A673 (cell line): Measurements from ENCODE around the gene FBXO45. TPM values are rescaled to one million over a fixed set of nuclear protein-coding genes. Genes with fewer than 3 reads are reported as not detected.

ENCODE experiments used
- BruUV-seq: library from RNA; stranded (reverse); fragments of 400-500 nt; replicated peaks from 2 replicates; lab custom pipeline; 2021; lab: Mats Ljungman, UMichigan
- CTCF ChIA-PET: fragments of 300-600 bp; sonication (Branson Sonifier 250); formaldehyde crosslinking; loops from one replicate; lab custom pipeline; 2022; ENCODE audit warnings: antibody characterized with exemption; lab: Charles Lee
- POLR2A ChIA-PET: fragments of 300-600 bp; sonication (Branson Sonifier 250); formaldehyde crosslinking; loops from one replicate; lab custom pipeline; 2022; ENCODE audit warnings: antibody characterized with exemption; ENCODE audit not compliant: low non-redundant PET; lab: Charles Lee
- DNase-seq: peaks from one replicate; pipeline ENCODE4 v3.0.0-alpha.2; 2015; ENCODE audit warnings: low spot score
- H3K27ac ChIP-seq: fragments of 200-600 bp; sonication (generic); 2 replicates; pipeline ENCODE4 v1.5.1; 2016; ENCODE audit warnings: mixed run types, low read depth, mild to moderate bottlenecking, mixed read lengths, antibody characterized with exemption, low read length; ENCODE audit not compliant: poor library complexity, severe bottlenecking
- H3K27me3 ChIP-seq: fragments of 200-600 bp; sonication (generic); replicated peaks from 2 replicates; pipeline ENCODE4 v1.6.1; 2017; ENCODE audit warnings: mixed run types, low read depth, mild to moderate bottlenecking, mixed read lengths, antibody characterized with exemption, low read length; ENCODE audit not compliant: insufficient read depth, poor library complexity
- H3K36me3 ChIP-seq: fragments of 200-600 bp; sonication (generic); 2 replicates; pipeline ENCODE4 v1.6.1; 2016; ENCODE audit warnings: mixed run types, mild to moderate bottlenecking, mixed read lengths, antibody characterized with exemption, low read length; ENCODE audit not compliant: insufficient read depth, poor library complexity, severe bottlenecking
- H3K4me1 ChIP-seq: fragments of 200-600 bp; sonication (generic); 2 replicates; pipeline ENCODE4 v1.6.1; 2017; ENCODE audit warnings: mixed run types, mild to moderate bottlenecking, mixed read lengths, antibody characterized with exemption, low read length; ENCODE audit not compliant: insufficient read depth, poor library complexity, severe bottlenecking
- H3K4me3 ChIP-seq: fragments of 200-600 bp; sonication (generic); 2 replicates; pipeline ENCODE4 v1.5.1; 2016; ENCODE audit warnings: low read depth, mixed run types, mild to moderate bottlenecking, mixed read lengths, low read length; ENCODE audit not compliant: poor library complexity, severe bottlenecking
- H3K9me3 ChIP-seq: fragments of 200-600 bp; sonication (generic); 2 replicates; pipeline ENCODE4 v1.6.1; 2016; ENCODE audit warnings: mixed run types, low read depth, mild to moderate bottlenecking, mixed read lengths, antibody characterized with exemption, low read length; ENCODE audit not compliant: poor library complexity, severe bottlenecking
- EZH2 ChIP-seq: fragments of 200-600 bp; sonication (generic); IDR thresholded peaks from 2 replicates; pipeline ENCODE4 v1.6.1; 2017; ENCODE audit warnings: borderline replicate concordance, low read depth, mild to moderate bottlenecking, mixed read lengths, antibody characterized with exemption, low read length; ENCODE audit not compliant: poor library complexity, severe bottlenecking
- intact Hi-C: fragments of 100-400 bp; cut with micrococcal nuclease; formaldehyde crosslinking; loops from one replicate; pipeline ENCODE4 v1.10.0; 2022; ENCODE audit not compliant: unreplicated experiment
- total RNA-seq: library from RNA; stranded (reverse); gene quantifications from 2 replicates; pipeline ENCODE4 v1.2.3, GENCODE V29; 2021
- TF ChIP-seq, protein P1 (sequence below): fragments of 300-800, 200-600 bp; sonication (generic); conservative IDR thresholded peaks from 2 replicates; pipeline ENCODE4 v1.5.1; 2017; ENCODE audit warnings: low read depth, mild to moderate bottlenecking, antibody characterized with exemption, low read length, moderate library complexity, mixed read lengths

Gene FBXO45
- total RNA-seq, 1 experiment from 2014 or later, result 23.0 TPM

DNA sequence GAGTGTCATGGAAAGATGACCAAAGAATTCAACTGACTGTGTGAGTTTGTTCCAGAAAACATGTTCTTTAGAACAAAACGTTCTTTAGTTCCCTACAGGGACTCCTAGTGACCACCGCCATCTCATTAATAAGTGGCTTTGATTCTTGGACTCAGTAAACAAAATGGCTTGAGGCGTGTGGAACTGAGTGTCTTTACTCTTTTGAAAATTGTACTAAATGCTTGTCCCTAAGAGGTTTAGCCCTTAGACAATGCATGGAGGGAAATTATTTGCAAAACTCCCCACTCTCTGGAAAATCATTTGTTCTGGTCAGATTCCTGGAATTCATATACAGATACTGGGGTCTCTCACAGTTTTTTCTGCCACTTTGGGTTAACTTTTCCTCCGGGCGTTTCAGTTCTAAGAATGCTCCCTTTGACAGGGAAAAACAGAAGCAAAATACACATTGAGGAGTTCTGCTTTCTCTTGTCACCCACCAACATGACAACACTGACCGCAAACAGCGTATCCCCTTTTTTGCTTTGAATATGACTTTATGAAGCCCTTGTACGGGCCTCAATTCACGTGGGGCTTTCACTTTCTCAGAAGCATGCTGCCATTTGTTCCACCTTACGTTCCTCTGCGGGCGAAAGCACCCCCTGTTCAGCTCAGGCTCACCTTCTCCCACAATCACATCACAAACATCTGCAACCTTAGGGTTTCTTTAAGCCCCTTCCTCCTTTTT is 55.8 kb downstream of the FBXO45 start:
- POLR2A ChIA-PET, result no interaction called here
- no peaks in the 10 kb centered on the region for H3K9me3 ChIP-seq
- DNase-seq, result no peak
- H3K4me1 ChIP-seq, result no peaks in the 10 kb centered on the region
- CTCF ChIA-PET, result no interaction called here
- intact Hi-C loops, result no loop called here
- BruUV-seq, result no TSS peak
- no peaks in the 10 kb centered on the region for H3K36me3 ChIP-seq
- H3K27me3 ChIP-seq, result no peaks in the 10 kb centered on the region
- no peak overlapping the region for H3K27ac ChIP-seq
- TF ChIP-seq, protein P1, sequence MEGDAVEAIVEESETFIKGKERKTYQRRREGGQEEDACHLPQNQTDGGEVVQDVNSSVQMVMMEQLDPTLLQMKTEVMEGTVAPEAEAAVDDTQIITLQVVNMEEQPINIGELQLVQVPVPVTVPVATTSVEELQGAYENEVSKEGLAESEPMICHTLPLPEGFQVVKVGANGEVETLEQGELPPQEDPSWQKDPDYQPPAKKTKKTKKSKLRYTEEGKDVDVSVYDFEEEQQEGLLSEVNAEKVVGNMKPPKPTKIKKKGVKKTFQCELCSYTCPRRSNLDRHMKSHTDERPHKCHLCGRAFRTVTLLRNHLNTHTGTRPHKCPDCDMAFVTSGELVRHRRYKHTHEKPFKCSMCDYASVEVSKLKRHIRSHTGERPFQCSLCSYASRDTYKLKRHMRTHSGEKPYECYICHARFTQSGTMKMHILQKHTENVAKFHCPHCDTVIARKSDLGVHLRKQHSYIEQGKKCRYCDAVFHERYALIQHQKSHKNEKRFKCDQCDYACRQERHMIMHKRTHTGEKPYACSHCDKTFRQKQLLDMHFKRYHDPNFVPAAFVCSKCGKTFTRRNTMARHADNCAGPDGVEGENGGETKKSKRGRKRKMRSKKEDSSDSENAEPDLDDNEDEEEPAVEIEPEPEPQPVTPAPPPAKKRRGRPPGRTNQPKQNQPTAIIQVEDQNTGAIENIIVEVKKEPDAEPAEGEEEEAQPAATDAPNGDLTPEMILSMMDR, result no peak
- TF ChIP-seq EZH2, result no peak
- no peak overlapping the region for H3K4me3 ChIP-seq

DNA sequence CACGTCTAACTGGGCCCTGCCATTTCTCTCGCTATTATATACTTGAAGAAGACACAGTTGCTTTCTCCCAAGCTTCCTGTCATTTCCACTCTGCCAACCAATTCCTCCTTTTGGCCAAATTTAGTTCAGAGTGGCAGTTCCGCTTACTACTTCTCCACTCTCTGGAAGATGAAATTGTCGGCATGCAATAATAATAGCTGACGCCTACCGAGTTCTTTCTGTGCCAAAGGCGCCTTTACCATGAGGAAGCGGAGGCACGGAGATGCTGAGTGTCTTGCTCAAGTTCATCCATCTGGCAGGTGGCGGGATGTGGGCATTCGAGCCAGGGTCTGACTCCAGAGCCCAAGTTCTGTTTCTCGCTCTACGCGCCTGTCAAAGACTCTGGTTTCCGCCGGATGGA is 56.4 kb downstream of the FBXO45 start:
- intact Hi-C loops, result no loop called here
- no peak for TF ChIP-seq EZH2
- TF ChIP-seq, protein P1, result no peak
- no peaks in the 10 kb centered on the region for H3K9me3 ChIP-seq
- H3K4me1 ChIP-seq, result no peaks in the 10 kb centered on the region
- DNase-seq, result no peak
- ChIA-PET POLR2A (no interaction called here), CTCF (no interaction called here)
- no TSS peak for BruUV-seq
- H3K27ac ChIP-seq, result no peak overlapping the region
- no peaks in the 10 kb centered on the region for H3K27me3 ChIP-seq
- H3K36me3 ChIP-seq, result no peaks in the 10 kb centered on the region
- H3K4me3 ChIP-seq, result no peak overlapping the region

DNA sequence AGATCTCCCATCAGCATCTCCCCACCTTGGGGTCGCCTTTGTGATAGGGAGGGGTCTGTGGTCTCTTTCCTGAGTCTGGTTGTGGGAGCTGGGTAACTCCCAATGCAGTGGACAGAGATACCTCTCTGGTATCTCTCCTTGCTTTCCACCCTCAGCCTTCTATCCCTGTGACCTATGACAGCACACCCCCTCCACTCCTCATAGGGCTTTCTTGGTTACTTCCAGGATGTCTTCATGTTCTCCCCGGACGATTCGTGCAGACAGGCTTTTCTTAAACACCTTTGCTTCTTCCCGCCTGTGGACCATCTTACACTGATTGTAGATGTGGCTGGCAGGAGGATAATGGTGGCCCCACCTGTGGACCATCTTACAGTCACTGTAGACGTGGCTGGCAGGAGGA is 56.9 kb downstream of the FBXO45 start:
- Histone ChIP-seq H3K27ac (no peak overlapping the region), H3K36me3 (no peaks in the 10 kb centered on the region), H3K4me3 (no peak overlapping the region), H3K9me3 (no peaks in the 10 kb centered on the region), H3K4me1 (no peaks in the 10 kb centered on the region), H3K27me3 (no peaks in the 10 kb centered on the region)
- intact Hi-C loops, result no loop called here
- TF ChIP-seq, protein P1, result no peak
- no peak for TF ChIP-seq EZH2
- CTCF ChIA-PET, result no interaction called here
- BruUV-seq, result no TSS peak
- no peak for DNase-seq
- POLR2A ChIA-PET, result no interaction called here
